Measurements from ENCODE around the gene MYBPH.

Gene MYBPH

DNA sequence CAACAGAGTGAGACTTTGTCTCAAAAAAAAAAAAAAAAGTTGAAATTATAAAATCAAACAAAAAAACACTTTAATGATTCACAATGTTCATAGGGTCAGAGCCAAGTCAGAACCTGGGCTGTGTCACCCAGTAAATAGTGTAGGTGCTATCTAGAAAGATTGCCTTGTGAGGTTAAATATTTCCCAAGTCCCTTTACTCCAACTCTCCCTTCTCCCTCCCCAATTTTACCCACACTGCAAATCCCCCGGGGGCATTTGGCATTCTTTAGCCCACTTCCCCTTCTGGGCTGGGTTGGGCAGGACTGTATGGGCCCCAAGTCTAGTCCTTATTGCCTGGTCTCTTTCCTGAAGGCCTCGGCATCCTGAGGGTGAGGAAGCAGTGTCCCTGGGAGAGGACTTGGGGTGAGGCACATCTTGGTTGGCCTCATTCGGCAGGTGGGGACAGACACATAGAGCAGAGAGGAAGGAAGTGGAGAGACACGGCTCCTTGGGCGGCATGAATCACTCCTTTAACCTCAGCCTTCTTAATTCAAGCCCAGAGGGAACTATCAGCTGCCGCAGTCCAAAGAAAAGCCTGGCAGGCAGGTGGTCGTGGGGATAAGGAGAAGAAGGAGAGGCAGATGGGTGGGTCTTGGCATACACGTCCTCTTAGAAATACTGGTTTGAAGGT, 39.9 kb downstream of the MYBPH start:
- in situ Hi-C loops (cut with MboI; ENCODE audit: low sequenced_read_pairs) = no loop called here

DNA sequence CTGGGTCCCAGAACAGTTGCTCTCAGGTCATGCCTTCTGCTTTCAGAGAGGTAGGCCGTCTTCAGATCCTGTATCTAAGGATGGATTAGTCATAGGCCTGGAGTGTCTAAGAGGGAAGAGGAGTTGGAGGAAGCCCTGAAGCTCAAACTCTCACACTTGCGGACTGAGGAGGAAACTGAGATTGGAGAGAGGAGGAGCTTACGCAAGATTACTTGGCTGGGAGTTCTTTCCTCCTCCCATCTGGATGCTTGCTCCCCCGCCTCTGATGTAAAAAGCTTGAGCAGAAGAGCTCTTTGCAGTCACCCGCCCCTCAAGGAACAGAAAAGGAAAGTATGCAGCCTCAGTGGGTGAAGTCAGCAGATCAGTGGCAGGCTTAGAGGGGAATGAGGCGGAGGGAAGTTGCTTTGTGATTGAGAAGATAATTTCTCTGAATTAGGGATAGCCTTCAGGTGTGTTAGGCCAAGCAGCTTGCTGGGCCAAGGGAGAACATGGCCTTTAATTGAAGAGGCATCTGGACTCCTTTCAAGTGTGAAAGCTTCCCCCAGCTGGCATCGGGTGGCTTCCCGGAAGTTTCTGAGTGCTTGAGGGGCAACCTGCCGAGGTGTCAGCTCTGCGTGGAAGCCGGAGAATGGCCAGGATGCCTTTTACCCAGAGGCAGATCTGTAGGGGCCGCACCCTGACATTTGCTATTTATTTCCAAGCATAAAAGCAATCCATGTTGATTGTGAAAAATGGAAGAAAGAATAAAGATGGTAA, 41.5 kb downstream of the MYBPH start:
- in situ Hi-C loops (cut with MboI; ENCODE audit: low sequenced_read_pairs) = no loop called here

DNA sequence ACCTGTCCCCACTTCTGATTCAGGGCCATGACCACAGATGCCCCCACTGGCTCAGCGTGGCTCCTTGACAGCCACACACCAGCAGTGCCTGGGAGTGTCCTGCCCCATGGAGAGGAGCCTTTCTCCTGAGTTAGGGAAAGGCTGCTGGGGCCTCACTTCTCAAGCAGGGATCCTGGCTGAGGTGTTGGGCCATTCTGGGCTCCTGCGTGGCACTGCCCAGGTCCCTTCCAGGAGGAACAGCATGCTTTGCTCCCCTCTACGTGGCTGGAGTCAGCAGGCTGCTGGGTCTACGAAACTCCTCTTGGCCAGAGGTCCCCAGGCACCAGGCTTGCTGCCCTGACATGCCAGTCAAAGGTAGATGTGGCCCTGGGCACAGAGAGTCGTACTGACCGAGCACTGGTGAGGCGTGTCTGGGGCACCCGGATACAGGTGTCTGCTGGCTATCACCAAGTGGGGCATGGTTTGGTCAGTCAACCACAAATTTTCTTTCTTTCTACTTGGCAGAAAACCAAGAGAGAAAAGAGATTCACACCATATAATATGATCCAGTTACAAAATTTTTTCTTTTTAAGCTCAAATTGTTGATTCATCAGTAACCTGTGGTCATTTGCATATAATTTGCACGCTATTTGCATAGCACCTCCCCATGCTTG, 44.0 kb downstream of the MYBPH start:
- in situ Hi-C loops (cut with MboI; ENCODE audit: low sequenced_read_pairs) = no loop called here

DNA sequence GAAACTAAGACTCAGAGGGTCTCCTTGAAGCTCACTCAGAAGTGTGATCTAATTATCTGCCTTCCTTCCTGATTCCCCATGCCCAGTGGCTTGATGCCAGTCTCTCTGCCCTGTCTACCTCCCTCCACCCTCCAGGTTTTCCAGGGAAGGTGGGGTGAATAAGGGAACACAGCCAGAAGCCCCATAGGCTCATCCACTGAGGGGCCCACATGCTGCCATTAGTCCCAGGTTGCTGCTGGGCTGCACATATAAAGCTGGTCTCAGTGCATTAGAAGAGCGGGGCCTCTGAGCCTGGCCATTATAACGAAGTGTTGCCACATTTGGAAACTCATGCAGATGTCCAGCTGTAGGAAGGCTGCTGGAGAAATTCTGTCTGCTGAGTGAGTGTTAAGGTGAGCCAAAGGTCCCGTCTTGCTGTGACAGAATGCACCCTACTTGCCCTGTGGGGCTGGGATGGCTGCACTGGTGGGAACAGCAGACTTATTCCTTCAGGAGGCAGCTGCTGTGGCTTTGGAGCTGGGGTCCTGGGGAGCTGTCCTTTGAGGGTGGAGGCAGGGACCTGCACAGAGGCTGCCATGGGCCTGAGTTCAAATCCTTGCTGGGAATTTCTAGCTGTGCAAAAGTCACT, 45.2 kb downstream of the MYBPH start:
- in situ Hi-C loops (cut with MboI; ENCODE audit: low sequenced_read_pairs) = no loop called here

DNA sequence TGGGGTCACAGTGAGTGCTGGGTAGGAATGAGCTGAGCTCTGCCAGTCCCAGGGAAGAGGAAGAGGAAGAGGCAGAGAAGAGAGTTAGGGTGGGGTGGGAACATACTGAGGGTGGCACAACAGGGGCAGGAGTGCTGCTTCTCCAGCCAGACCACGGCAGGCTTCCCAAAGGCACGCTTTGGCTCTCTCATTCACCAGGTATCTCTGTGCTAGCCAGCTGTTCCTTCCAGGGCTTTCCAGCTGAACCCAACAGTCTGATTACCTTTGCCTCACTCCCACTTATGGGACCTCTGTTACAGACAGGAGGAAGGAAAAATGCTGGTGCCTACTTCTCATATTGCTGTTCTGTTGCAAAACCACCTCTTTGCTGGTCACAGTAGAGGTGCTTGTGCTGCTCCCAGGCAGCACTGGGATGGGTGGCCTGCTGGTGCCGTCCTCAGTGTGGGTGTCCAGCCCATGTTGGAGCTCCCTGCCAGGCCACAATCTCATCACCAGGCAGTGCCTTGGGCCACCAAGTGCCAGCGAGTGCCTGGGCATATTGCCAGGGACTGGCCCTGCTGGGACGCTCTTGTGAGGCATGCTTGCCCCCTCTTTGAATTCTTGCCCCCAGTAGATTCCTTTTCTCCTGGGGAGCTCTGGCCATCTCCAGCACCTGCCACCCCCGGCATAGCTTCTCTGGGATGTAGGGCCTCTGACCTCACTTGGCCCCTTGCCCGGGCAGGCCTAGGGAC, 46.0 kb downstream of the MYBPH start:
- in situ Hi-C loops (cut with MboI; ENCODE audit: low sequenced_read_pairs) = no loop called here

DNA sequence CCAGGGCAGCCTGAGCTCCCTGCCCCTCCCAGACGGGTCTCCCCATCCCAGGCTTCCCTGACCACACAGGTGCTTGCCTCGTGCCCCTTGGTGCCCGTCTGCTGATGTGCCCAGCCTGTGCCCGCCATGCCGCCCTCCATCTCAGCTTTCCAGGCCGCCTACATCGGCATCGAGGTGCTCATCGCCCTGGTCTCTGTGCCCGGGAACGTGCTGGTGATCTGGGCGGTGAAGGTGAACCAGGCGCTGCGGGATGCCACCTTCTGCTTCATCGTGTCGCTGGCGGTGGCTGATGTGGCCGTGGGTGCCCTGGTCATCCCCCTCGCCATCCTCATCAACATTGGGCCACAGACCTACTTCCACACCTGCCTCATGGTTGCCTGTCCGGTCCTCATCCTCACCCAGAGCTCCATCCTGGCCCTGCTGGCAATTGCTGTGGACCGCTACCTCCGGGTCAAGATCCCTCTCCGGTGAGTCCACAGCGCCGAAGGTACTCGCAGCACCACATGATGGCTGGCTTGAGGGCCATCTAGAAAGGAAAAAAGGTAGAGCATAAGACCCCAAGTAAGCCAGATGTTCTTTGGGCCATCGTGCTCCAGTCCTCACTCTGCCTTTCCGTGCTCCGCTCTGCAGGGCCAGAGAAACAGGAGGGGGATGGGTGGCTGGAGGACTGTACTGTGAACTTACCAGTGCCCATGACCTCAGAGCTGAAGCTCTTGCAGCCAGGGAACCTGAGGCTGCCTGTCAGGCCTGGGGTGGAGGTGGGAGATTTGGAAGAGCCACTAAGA, 46.7 kb downstream of the MYBPH start:
- in situ Hi-C loops (cut with MboI; ENCODE audit: low sequenced_read_pairs) = no loop called here

DNA sequence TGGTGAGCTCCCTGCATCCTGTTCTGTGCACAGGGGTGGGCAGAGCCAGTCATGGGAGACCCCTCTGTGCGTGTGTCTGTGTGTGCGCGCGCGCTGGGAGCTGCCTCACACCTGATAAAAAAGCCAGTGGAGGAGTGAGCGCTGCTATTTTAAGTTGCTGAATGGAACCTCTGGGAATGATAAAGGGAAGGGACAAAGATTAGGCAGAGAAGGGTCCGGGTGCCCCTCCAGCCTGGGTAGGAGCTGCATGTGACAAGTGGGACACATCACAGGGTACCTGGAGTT, 47.3 kb downstream of the MYBPH start:
- in situ Hi-C loops (cut with MboI; ENCODE audit: low sequenced_read_pairs) = no loop called here

DNA sequence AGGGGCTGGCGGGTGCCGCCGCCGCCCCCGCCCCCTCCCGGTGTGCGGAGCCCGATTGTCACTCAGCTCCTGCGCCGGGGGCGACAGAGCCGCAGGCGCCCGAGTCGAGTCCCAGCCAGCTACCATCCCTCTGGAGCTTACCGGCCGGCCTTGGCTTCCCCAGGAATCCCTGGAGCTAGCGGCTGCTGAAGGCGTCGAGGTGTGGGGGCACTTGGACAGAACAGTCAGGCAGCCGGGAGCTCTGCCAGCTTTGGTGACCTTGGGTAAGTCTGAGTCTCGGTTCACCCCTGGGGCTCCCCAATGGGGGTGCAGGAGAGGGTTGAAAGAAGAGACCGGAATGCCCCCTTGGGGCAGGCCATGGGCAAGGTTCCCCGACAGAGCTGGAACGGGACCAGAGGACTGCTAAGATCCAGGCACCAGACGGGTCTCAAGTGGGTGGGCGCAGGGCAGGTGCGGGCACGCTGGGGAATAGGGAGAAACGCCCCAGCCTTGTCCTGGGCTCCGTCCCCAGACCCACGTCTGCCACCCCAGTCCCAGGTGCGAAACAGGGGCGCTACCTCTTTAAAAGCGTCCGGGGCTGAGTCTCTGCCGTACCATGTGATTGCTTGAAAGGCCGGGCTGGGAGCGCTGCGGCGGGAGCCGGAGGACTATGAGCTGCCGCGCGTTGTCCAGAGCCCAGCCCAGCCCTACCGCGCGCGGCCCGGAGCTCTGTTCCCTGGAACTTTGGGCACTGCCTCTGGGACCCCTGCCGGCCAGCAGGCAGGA, 47.8 kb downstream of the MYBPH start, which contains the start of gene ADORA1:
Gene ADORA1 (plus strand): TSS at position 61 of the 765 bp plus-strand sequence. CDS start 1,116 bp downstream, outside the sequence.
- in situ Hi-C loops (cut with MboI; ENCODE audit: low sequenced_read_pairs) = no loop called here

DNA sequence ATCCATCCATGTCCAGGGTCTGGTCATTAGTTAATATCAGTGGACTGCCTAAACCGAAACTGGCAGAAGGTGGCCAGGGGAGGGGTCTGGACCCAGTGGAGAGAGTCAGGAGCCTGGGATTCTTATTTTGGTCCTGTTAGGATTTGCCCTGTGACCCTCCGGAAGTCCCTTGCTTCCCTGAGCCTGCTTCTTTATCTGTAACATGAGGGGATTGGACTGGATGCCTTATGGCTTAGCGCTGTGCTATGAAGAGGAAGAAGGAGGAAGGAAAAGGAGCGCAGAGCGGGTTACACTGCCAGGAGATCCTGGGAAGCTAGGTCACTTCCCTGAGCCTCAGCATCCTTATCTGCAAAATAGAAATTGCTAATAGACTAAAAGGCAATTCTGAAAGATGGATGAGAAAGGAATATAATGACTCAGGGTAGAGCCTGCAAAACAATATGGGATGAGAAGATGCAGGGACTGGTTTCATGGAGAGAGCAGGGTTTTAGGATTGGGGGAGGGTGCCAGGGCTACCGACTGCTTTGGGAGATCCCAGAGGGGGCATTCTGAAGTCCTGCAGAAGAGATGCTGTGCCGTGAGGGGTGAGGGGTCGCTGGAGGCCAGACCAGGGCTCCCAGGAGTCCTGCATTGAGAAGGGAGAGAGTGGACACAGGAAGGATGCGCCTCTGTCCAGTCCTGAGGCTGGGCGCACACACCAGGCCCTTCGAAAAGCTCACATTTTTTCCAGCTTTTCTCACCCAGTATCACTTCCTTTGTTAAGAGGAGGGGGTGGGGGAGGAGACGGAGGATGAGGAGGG, 48.6 kb downstream of the MYBPH start:
- in situ Hi-C loops (cut with MboI; ENCODE audit: low sequenced_read_pairs) = no loop called here

DNA sequence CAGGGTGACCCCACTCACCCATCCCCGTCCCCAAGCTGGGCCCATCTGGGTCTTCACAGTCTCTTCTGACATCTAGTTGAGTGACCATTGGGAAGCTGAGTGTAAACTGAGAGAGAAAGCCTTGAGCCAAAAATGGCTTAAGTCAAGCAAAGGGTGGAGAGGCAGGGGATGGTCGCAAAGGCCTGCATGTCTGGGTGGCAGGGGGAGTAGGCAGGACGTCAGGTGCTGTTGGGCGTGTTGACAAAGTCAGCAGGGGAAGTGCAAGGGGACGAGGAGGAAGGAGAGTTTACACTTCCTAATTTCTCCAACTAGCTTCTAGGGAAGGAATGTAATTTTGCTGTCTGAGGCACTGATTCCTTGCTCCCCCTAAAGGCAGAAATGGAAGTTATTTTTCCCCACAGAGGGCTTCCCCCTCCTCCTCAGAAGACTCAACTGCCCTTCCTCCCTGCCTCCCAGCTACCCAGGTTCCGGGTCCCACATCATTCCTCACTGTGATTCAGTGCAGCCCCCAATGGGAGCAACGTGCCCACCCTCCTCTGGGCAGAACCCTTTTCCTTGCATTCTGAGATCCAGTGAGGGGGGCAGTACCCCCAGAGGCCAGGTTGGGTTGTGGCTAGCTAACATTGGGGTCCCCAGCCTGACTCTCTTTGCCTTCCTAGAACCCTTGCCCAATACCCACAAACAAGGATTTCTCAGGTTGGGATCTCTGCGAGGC, 49.3 kb downstream of the MYBPH start:
- in situ Hi-C loops (cut with MboI; ENCODE audit: low sequenced_read_pairs) = no loop called here

DNA sequence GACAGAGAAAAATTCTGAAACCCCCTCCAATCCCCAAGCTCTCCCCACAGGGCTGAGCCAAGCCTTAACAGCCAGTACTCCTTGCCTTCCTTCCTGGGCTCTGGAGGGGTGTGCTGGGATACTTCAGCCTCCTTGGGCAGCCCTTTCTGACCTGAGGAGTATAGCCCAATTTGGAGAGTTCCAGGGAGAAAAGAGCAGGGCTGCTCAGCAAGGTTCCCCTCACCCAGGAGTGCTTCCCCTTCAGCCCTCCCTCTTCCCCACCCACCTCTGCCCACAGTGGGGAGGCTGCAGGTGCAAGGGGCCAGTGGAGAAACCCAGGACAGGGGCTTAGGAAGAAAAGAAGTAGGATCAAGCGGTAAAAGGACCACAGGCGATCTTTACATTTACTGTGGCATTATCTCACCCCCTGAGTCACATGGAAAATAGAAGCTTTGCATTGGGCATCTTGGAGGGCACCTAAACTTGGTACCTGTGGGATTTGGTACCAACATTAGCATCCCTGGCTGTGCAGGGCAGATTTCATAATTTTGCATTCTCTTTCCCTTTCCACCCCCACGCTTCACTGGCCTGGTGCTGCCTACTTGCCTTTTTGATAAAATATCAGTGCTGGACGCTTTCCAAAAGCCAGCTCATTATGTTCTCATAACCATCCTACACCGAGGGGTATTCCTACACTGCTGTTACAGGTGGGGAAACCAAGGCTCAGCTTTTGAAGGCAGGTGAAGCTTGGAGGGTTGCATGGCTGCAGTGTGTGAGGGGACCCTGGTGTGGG, 50.9 kb downstream of the MYBPH start:
- in situ Hi-C loops (cut with MboI; ENCODE audit: low sequenced_read_pairs) = no loop called here

DNA sequence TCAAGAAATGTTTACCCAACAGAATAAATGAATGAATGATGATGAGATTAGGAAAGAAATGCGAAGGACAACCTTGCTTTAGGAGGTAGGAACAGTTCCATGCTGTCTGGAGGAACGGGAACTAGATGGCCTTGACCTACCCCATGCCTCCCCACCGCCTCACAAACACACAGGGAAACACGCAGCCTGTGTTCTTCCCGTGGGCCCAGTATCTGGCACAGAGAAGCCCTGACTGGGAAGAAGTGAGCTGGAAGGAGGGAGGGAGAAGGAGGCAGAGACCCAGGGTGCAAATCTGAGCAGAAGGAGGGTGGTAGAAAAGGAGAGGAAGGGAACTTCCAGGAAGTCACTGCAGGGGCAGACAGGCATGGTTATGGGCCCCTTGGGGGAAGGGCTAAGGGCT, 51.6 kb downstream of the MYBPH start:
- in situ Hi-C loops (cut with MboI; ENCODE audit: low sequenced_read_pairs) = no loop called here

DNA sequence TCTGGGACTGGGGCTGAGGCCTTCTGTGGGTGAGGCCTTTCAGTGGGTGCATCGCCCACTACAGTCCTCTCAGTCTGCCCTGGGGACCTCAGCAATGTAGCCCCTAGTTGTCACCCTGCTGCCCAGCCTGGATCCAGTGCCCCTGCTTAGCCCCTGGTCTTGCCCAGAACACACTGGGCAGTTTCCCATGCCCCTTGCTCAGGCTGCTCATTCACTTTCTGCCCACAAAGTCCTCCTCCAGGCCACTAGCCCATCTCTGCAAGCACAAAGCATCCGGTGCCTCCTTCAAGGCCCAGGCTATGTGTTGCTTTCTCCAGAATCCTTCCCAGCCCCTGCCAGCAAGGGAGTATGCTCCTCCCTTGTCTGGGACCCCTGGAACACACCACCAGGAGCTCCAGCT, 53.5 kb downstream of the MYBPH start:
- in situ Hi-C loops (cut with MboI; ENCODE audit: low sequenced_read_pairs) = no loop called here

DNA sequence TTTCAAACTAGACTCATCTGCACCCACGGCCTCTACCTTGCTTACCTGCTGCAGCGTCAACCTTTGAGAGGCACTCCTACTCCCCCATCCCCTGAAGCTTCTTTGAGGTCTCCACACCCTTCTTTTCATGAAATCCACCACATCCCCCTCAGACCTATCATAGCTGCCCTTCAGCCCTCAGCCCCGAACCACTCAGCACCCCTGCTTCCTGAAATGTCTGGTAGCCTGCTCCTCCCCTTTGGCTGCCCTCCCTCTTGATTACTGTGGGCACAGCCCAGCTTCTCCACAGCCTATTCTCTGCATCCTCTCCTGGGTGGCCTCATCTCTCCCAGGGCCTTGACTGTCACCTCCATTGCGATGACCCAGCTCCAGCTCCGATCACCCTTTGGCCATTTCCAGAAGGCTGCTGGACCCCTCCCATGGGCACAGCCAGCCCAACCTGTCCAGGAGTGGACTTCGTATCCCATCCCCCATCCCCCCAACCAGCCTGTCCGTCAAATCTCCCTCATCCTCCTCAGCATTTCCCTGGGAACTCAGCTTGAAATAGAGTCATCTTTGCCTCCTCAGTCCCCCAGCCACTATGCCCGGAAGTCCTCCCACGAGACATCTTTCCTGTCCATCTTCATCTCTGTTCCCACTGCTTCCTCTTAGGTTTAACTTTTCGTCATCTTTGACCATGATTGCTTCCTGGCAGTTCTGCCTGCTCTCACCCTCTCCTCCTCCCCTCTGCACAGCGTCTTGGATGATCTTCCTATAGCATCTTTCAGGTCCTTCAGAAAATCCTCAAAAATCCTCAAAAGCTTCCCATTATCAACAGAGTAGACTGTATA, 54.2 kb downstream of the MYBPH start:
- in situ Hi-C loops (cut with MboI; ENCODE audit: low sequenced_read_pairs) = no loop called here

DNA sequence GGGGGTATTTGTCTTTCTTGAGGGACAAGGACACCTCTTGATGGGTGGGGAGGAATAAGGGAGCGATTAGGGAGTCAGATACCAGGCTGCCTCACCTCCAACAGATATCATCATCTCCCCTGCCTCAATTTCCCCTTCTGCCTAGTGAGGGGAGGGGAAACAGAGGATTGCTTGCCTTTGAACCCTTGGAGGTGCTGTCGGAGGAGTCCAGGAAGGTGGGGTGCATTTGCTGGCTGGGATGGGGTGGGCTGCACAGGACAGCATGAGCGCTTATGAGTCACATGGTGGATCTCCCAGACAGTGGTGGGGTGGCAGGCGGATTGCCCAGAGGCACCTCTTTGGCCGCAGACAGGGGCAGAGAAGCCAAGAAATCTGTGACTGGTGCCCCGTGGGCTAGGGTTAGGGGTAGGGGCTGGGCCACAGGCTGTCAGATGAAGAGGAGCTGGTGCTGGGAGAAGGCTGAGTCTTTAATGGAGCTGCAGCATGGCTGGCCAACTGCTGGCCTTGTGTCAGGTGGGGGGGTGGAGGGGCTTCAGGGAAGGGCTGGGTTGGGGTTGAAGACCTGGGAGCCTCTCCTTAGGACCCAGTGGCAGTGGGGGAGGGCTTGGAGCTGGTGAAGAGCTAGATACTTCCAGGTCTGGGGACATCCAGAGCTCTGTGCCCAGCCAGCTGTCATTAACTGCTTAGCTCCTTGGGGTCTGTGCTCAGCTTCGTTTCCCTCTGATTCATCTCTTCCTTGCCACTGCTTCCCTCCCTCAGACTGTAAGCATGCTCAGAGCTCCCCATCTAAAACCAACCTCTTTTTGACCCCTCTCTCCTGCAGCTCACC, 55.1 kb downstream of the MYBPH start:
- in situ Hi-C loops (cut with MboI; ENCODE audit: low sequenced_read_pairs) = no loop called here

All from HL-60/S4 (cell line).